H1 (cell line): ENCODE measurements around the gene DRC3. TPM values are rescaled to one million over a fixed set of nuclear protein-coding genes. Genes with fewer than 3 reads are reported as not detected.

Source experiments
- CTCF ChIA-PET: fragments of 300-600 bp; sonication (Branson Sonifier 250); formaldehyde crosslinking; loops from one replicate; lab custom pipeline; 2021; ENCODE audit not compliant: partially characterized antibody; lab: Charles Lee
- POLR2A ChIA-PET: fragments of 300-600 bp; sonication (Branson Sonifier 250); formaldehyde crosslinking; loops from one replicate; lab custom pipeline; 2021; ENCODE audit warnings: inconsistent platforms; ENCODE audit not compliant: partially characterized antibody; lab: Charles Lee
- DNase-seq, 2 experiments: peaks; one replicate each; pipeline versions ENCODE4 v3.0.0 to v3.0.0-alpha.2; 2010 to 2022; ENCODE audit warnings: low spot score in 2 of 2, low read depth in 1 of 2, mixed read lengths in 1 of 2
- FAIRE-seq: peaks from 2 replicates; lab custom pipeline; 2011; peaks lifted over from hg19 to GRCh38; lab: Jason Lieb, UNC
- H2AFZ ChIP-seq: 2 replicates; pipeline ENCODE4 v1.8.1; 2012; ENCODE audit warnings: low read length, inconsistent platforms
- H2AK5ac ChIP-seq: 2 replicates; pipeline ENCODE4 v1.6.1; 2013; ENCODE audit warnings: low read depth, low read length
- H2BK120ac ChIP-seq: replicated peaks from 2 replicates; pipeline ENCODE3; 2013; ENCODE audit warnings: low read depth, low read length, inconsistent platforms
- H2BK12ac ChIP-seq: 2 replicates; pipeline ENCODE4 v1.6.1; 2013; ENCODE audit warnings: low read depth, low read length
- H2BK15ac ChIP-seq: 2 replicates; pipeline ENCODE4 v1.6.1; 2013; ENCODE audit warnings: low read length
- H2BK20ac ChIP-seq: 2 replicates; pipeline ENCODE4 v1.6.1; 2013; ENCODE audit warnings: low read length
- H2BK5ac ChIP-seq: 2 replicates; pipeline ENCODE4 v1.6.1; 2013; ENCODE audit warnings: low read depth, low read length
- H3K14ac ChIP-seq: 2 replicates; pipeline ENCODE4 v1.6.1; 2013; ENCODE audit warnings: inconsistent platforms; ENCODE audit not compliant: insufficient read length
- H3K18ac ChIP-seq: 2 replicates; pipeline ENCODE4 v1.6.1; 2013; ENCODE audit warnings: low read length; ENCODE audit errors: extremely low read depth
- H3K23ac ChIP-seq: 2 replicates; pipeline ENCODE4 v1.6.1; 2013; ENCODE audit warnings: inconsistent platforms; ENCODE audit not compliant: insufficient read length
- H3K23me2 ChIP-seq: 2 replicates; pipeline ENCODE4 v1.6.1; 2013; ENCODE audit warnings: low read depth, low read length
- H3K27ac ChIP-seq: 2 replicates; pipeline ENCODE4 v1.6.1; 2011; ENCODE audit warnings: low read depth, low read length, inconsistent platforms
- H3K27me3 ChIP-seq, 4 experiments: replicated peaks in 1 of 4; 1 replicate in 1 of 4; 2 replicates in 3 of 4; pipeline versions ENCODE4 v1.6.1 to v1.8.1; 2011 to 2013; ENCODE audit warnings: low read length in 3 of 4, mild to moderate bottlenecking in 3 of 4, inconsistent platforms in 2 of 4, mixed read lengths in 2 of 4, moderate library complexity in 1 of 4; ENCODE audit not compliant: control insufficient read depth in 3 of 4, insufficient read depth in 3 of 4; ENCODE audit errors: extremely low read depth in 1 of 4
- H3K36me3 ChIP-seq, 4 experiments: 2 replicates each; pipeline versions ENCODE4 v1.6.1 to v1.8.1; 2011 to 2013; ENCODE audit warnings: mild to moderate bottlenecking in 4 of 4, low read length in 3 of 4, moderate library complexity in 2 of 4, control low read depth in 1 of 4, inconsistent platforms in 1 of 4; ENCODE audit not compliant: insufficient read depth in 4 of 4, control insufficient read depth in 2 of 4
- H3K4ac ChIP-seq: replicated peaks from 2 replicates; pipeline ENCODE3; 2013; ENCODE audit warnings: low read length, low read depth, mixed read lengths, inconsistent platforms; ENCODE audit not compliant: insufficient read length
- H3K4me1 ChIP-seq, 4 experiments: replicated peaks in 1 of 4; 1 replicate in 1 of 4; 2 replicates in 3 of 4; pipeline versions ENCODE4 v1.6.1 to v1.8.1; 2011 to 2013; ENCODE audit warnings: low read length in 3 of 4, inconsistent platforms in 2 of 4, mixed read lengths in 1 of 4; ENCODE audit not compliant: insufficient read depth in 4 of 4, control insufficient read depth in 3 of 4
- H3K4me2 ChIP-seq, 2 experiments: 2 replicates each; pipeline versions ENCODE4 v1.6.1 to v1.8.1; 2011 to 2013; ENCODE audit warnings: low read depth in 2 of 2, low read length in 2 of 2, control low read depth in 1 of 2, inconsistent platforms in 1 of 2, mild to moderate bottlenecking in 1 of 2; ENCODE audit not compliant: insufficient read depth in 1 of 2
- H3K4me3 ChIP-seq, 4 experiments: fragments of 200-600, 300-600 bp in 1 of 4; sonication (generic), shearing (Covaris generic), sonication (Bioruptor Twin) in 1 of 4; 2 replicates each; pipeline versions ENCODE4 v1.5.1 to v1.8.1; 2011 to 2016; ENCODE audit warnings: low read length in 4 of 4, low read depth in 3 of 4, control low read depth in 2 of 4, inconsistent platforms in 2 of 4, mild to moderate bottlenecking in 2 of 4, mixed read lengths in 1 of 4, moderate library complexity in 1 of 4; ENCODE audit not compliant: insufficient read depth in 2 of 4; ENCODE audit errors: extremely low read depth in 1 of 4
- H3K56ac ChIP-seq: replicated peaks from 2 replicates; pipeline ENCODE3; 2013; ENCODE audit warnings: low read depth, mild to moderate bottlenecking, mixed read lengths, low read length, inconsistent platforms; ENCODE audit not compliant: insufficient read length
- H3K79me1 ChIP-seq: 2 replicates; pipeline ENCODE4 v1.6.1; 2013; ENCODE audit warnings: low read depth, low read length, control low read depth
- H3K79me2 ChIP-seq, 2 experiments: 2 replicates each; pipeline versions ENCODE4 v1.6.1 to v1.8.1; 2012 to 2013; ENCODE audit warnings: low read length in 2 of 2, mild to moderate bottlenecking in 2 of 2, inconsistent platforms in 1 of 2; ENCODE audit not compliant: insufficient read depth in 2 of 2, control insufficient read depth in 1 of 2
- H3K9ac ChIP-seq, 4 experiments: replicated peaks in 1 of 4; 1 replicate in 1 of 4; 2 replicates in 3 of 4; pipeline versions ENCODE4 v1.6.1 to v1.8.1; 2011 to 2013; ENCODE audit warnings: low read depth in 3 of 4, low read length in 3 of 4, control low read depth in 2 of 4, mild to moderate bottlenecking in 2 of 4, moderate library complexity in 2 of 4, inconsistent platforms in 1 of 4; ENCODE audit errors: extremely low read depth in 1 of 4
- H3K9me3 ChIP-seq, 2 experiments: 2 replicates each; pipeline versions ENCODE4 v1.6.1 to v1.8.1; 2012 to 2013; ENCODE audit warnings: mild to moderate bottlenecking in 2 of 2, moderate library complexity in 2 of 2, control low read depth in 1 of 2, inconsistent platforms in 1 of 2, low read depth in 1 of 2, low read length in 1 of 2, mixed read lengths in 1 of 2; ENCODE audit not compliant: insufficient read depth in 2 of 2
- H4K20me1 ChIP-seq, 2 experiments: replicated peaks in 1 of 2; 2 replicates each; pipeline versions ENCODE3 to v1.8.1; 2011 to 2013; ENCODE audit warnings: inconsistent platforms in 2 of 2, low read length in 2 of 2, mild to moderate bottlenecking in 1 of 2; ENCODE audit not compliant: insufficient read depth in 2 of 2, control insufficient read depth in 1 of 2
- H4K5ac ChIP-seq: 2 replicates; pipeline ENCODE4 v1.6.1; 2013; ENCODE audit warnings: low read length, low read depth, mixed read lengths, inconsistent platforms; ENCODE audit not compliant: insufficient read length
- H4K8ac ChIP-seq: 2 replicates; pipeline ENCODE4 v1.8.0; 2013; ENCODE audit warnings: mild to moderate bottlenecking, moderate library complexity, low read length, inconsistent platforms; ENCODE audit not compliant: insufficient read depth; ENCODE audit errors: extremely low read depth
- H4K91ac ChIP-seq: replicated peaks from 2 replicates; pipeline ENCODE3; 2013; ENCODE audit warnings: low read length, mixed read lengths, inconsistent platforms; ENCODE audit not compliant: insufficient read length
- GABPA ChIP-seq: IDR thresholded peaks from 2 replicates; pipeline ENCODE4 v1.6.1; 2011; ENCODE audit warnings: mild to moderate bottlenecking, low read length, moderate library complexity, borderline replicate concordance; ENCODE audit not compliant: insufficient read depth
- JUND ChIP-seq: IDR thresholded peaks from 2 replicates; pipeline ENCODE4 v1.6.1; 2011; ENCODE audit warnings: mild to moderate bottlenecking, improper control_type of control experiment, low read length
- RAD21 ChIP-seq, 2 experiments: IDR thresholded peaks in 1 of 2; conservative IDR thresholded peaks in 1 of 2; 2 replicates each; pipeline ENCODE4 v1.6.1; 2011; ENCODE audit warnings: low read depth in 2 of 2, low read length in 2 of 2, improper control_type of control experiment in 1 of 2, inconsistent platforms in 1 of 2, mild to moderate bottlenecking in 1 of 2, moderate library complexity in 1 of 2
- WGBS, 2 experiments: shearing (Covaris generic) in 1 of 2; methylation state at CpG; one replicate each; pipeline versions ENCODE4 v1.1.6 to v1.1.7; 2013 to 2015; ENCODE audit warnings: low lambda C conversion rate in 2 of 2, mixed read lengths in 2 of 2, inconsistent platforms in 1 of 2, low coverage in 1 of 2, missing lambda C conversion rate in 1 of 2; ENCODE audit not compliant: insufficient replicate concordance in 2 of 2, insufficient coverage in 1 of 2, insufficient read length in 1 of 2; ENCODE audit errors: extremely low coverage in 1 of 2, missing lambda C conversion rate in 1 of 2; 5-methylcytosine and 5-hydroxymethylcytosine counted together
- polyA plus RNA-seq, 7 experiments: library from polyadenylated mRNA; depleted of rRNA in 3 of 7; stranded (reverse) in 5 of 7; unstranded in 2 of 7; fragments of >200 nt in 5 of 7; fragments of 200-250 nt in 2 of 7; gene quantifications; 1 replicate in 5 of 7; 2 replicates in 1 of 7; 4 replicates in 1 of 7; pipeline versions ENCODE4 v1.2.1 to v1.2.3, GENCODE V29; 2011 to 2013; ENCODE audit warnings: missing spikeins in 2 of 7, mixed read lengths in 2 of 7
- total RNA-seq: library from RNA; stranded (reverse); fragmentation: NEBNext Ultra II Directional; extraction: Animal tissue kit (Norgen Biotek cat#: 25700); gene quantifications from 2 replicates; pipeline ENCODE4 v1.2.1, GENCODE V29; 2021
- TF ChIP-seq, protein P1 (sequence below): IDR thresholded peaks from 2 replicates; pipeline ENCODE4 v1.6.1; 2012; ENCODE audit warnings: inconsistent platforms
- TF ChIP-seq, protein P2 (sequence below): IDR thresholded peaks from 2 replicates; pipeline ENCODE4 v1.6.1; 2011; ENCODE audit warnings: low read length, improper control_type of control experiment
- TF ChIP-seq, protein P3 (sequence below), 3 experiments: IDR thresholded peaks; 1 replicate in 2 of 3; 2 replicates in 1 of 3; pipeline versions ENCODE4 v1.5.1 to v1.6.1; 2011; ENCODE audit warnings: low read length in 3 of 3, mild to moderate bottlenecking in 3 of 3, inconsistent platforms in 2 of 3, low read depth in 1 of 3, moderate library complexity in 1 of 3; ENCODE audit not compliant: insufficient read depth in 1 of 3; ENCODE audit errors: control extremely low read depth in 1 of 3

Gene DRC3
- total and polyA plus RNA-seq, 2 of the 8 experiments (the other 6 are each of a cell fraction or from before 2014, with no cell fraction given): 0.59 TPM; not detected in 1

DNA sequence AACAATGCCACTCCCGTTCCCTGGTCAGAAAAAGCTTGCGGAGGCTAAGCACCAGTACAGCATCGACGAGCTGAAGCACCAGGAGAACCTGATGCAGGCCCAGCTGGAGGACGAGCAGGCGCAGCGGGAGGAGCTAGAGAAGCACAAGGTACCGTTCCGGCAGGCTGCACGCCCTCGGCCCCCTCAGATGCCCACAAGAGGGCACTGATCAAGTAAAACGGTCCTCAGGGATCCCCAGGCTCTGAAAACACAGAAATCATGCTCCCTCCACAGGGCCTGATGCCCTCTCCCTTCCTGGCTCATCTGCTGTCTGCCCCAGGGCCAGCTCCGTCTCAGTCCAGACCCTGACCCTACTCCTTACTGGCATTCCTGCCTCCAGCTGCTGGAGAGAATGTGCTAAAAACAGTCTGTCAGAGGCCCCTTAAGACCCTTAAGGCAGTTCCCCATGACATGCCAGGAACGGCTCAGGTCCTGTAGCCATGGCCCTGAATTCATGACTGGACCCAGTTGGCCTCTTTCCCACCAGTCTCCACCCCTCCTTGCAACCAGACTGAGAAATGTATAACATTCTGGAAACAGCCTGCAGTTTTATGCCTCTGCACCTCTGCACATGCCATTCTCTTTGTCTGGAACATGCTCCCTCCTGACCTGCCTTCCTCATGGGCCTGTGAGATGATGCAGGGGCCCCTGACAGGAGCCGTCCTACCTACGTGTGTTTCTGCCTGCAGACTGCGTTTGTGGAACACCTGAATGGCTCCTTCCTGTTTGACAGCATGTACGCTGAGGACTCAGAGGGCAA is 21.8 kb downstream of the DRC3 start:
- Histone ChIP-seq H3K27me3 (no peaks in the 10 kb centered on the region; a peak in 1 of 7 replicates), H2BK20ac (no peak overlapping the region), H3K9ac (no peak overlapping the region), H4K5ac (no peak overlapping the region), H2BK15ac (peak overlapping the region; percentile 81; the same call in 1 of the 2 replicates), H3K79me2 (no peaks in the 10 kb centered on the region), H3K9me3 (no peaks in the 10 kb centered on the region), H4K8ac (0 out of 2 replicates have a peak overlapping the region, but pooled peaks have one; percentile 39), H3K4ac (no peak overlapping the region), H3K79me1 (no peaks in the 10 kb centered on the region), H2BK12ac (peak overlapping the region; percentile 39; the same call in 1 of the 2 replicates), H3K23me2 (no peaks in the 10 kb centered on the region), H3K27ac (no peak overlapping the region), H3K4me2 (no peak overlapping the region), H4K20me1 (no peaks in the 10 kb centered on the region), H4K91ac (no peak overlapping the region), H3K4me1 (peaks cover 0 to 5% (median 0%) of the 10 kb centered on the region in 4 experiments; a peak in 4 of 7 replicates), H2AK5ac (no peak overlapping the region; the same call in 1 of the 2 replicates), H3K23ac (no peak overlapping the region), H3K14ac (no peak overlapping the region), H3K56ac (no peak overlapping the region), H3K4me3 (no peak overlapping the region), H3K18ac (peak overlapping the region; percentile 48; the same call in 1 of the 2 replicates), H3K36me3 (no peaks in the 10 kb centered on the region), H2BK5ac (no peak overlapping the region; the same call in 1 of the 2 replicates), H2BK120ac (no peak overlapping the region), H2AFZ (peak overlapping the region; percentile 90; the same call in 1 of the 2 replicates)
- WGBS, 2 experiments: 58% methylated on average over 18 of the region's 18 CpGs; no CpG with 5 or more reads in 1 of the 2 experiments
- ChIA-PET POLR2A (no interaction called here), CTCF (interaction anchor here (0.6 to 5.4 kb wide), 30 partner anchors 11 to 204 kb away, joined by 3 to 49 read pairs (median 4); no protein-coding TSS in a partner anchor)
- no peak for FAIRE-seq
- peak; percentile 53 to 77 for DNase-seq
- TF ChIP-seq, protein P1, sequence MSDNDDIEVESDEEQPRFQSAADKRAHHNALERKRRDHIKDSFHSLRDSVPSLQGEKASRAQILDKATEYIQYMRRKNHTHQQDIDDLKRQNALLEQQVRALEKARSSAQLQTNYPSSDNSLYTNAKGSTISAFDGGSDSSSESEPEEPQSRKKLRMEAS: peak; percentile 49; the same call in 1 of the 2 replicates
- TF ChIP-seq, protein P2, sequence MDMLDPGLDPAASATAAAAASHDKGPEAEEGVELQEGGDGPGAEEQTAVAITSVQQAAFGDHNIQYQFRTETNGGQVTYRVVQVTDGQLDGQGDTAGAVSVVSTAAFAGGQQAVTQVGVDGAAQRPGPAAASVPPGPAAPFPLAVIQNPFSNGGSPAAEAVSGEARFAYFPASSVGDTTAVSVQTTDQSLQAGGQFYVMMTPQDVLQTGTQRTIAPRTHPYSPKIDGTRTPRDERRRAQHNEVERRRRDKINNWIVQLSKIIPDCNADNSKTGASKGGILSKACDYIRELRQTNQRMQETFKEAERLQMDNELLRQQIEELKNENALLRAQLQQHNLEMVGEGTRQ: no peak
- TF ChIP-seq RAD21 (IDR thresholded peaks at IDR 0.05 in 1 of 2, conservative IDR thresholded peaks at IDR 0.05 in 1 of 2; ENCODE audit: low read depth in 2 of 2, low read length in 2 of 2) (peak; percentile 54 to 71), GABPA (peak; percentile 39; the same call in 1 of the 2 replicates), JUND (no peak)
- TF ChIP-seq, protein P3, sequence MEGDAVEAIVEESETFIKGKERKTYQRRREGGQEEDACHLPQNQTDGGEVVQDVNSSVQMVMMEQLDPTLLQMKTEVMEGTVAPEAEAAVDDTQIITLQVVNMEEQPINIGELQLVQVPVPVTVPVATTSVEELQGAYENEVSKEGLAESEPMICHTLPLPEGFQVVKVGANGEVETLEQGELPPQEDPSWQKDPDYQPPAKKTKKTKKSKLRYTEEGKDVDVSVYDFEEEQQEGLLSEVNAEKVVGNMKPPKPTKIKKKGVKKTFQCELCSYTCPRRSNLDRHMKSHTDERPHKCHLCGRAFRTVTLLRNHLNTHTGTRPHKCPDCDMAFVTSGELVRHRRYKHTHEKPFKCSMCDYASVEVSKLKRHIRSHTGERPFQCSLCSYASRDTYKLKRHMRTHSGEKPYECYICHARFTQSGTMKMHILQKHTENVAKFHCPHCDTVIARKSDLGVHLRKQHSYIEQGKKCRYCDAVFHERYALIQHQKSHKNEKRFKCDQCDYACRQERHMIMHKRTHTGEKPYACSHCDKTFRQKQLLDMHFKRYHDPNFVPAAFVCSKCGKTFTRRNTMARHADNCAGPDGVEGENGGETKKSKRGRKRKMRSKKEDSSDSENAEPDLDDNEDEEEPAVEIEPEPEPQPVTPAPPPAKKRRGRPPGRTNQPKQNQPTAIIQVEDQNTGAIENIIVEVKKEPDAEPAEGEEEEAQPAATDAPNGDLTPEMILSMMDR (IDR thresholded peaks at IDR 0.05; ENCODE audit: control extremely low read depth in 1 of 3, insufficient read depth in 1 of 3, low read depth in 1 of 3, low read length in 3 of 3): peak; percentile 77 to 86 (median 80)
